ENCODE data around the gene NFKBIZ.
"Not testable (repeated sequence)": the region's sequence is repeated elsewhere in the genome, so short reads cannot be mapped to it uniquely, and the experiment has no call there.

The NFKBIZ gene

GRCh38 chr3:101864926-101865325 is 15.6 kb downstream of the NFKBIZ start:
- in situ Hi-C loops (cut with MboI; ENCODE audit: low pct_unique_long_range_greater_than_20kb, low sequenced_read_pairs); DNase-seq: not testable (repeated sequence)

- in situ Hi-C loops (cut with MboI; ENCODE audit: low pct_unique_long_range_greater_than_20kb, low sequenced_read_pairs), result no loop called here
- DNase-seq, result no peak
Observed at GRCh38 chr3:101865751-101866509, 16.6 kb downstream of the NFKBIZ start.

- in situ Hi-C loops (cut with MboI; ENCODE audit: low pct_unique_long_range_greater_than_20kb, low sequenced_read_pairs), result no loop called here
- no peak for DNase-seq
Observed at GRCh38 chr3:101867511-101867910, 18.2 kb downstream of the NFKBIZ start.

GRCh38 chr3:101867996-101868395 is 18.7 kb downstream of the NFKBIZ start:
- in situ Hi-C loops (cut with MboI; ENCODE audit: low pct_unique_long_range_greater_than_20kb, low sequenced_read_pairs), result no loop called here
- no peak for DNase-seq

- DNase-seq, result no peak
- in situ Hi-C loops (cut with MboI; ENCODE audit: low pct_unique_long_range_greater_than_20kb, low sequenced_read_pairs), result no loop called here
Observed at GRCh38 chr3:101868534-101869464, 19.5 kb downstream of the NFKBIZ start.

GRCh38 chr3:101870138-101870537 is 20.8 kb downstream of the NFKBIZ start:
- no peak for DNase-seq
- in situ Hi-C loops (cut with MboI; ENCODE audit: low pct_unique_long_range_greater_than_20kb, low sequenced_read_pairs), result no loop called here

GRCh38 chr3:101873619-101874018 is 24.3 kb downstream of the NFKBIZ start:
- DNase-seq, result no peak
- in situ Hi-C loops (cut with MboI; ENCODE audit: low pct_unique_long_range_greater_than_20kb, low sequenced_read_pairs), result no loop called here

GRCh38 chr3:101876142-101876541 is 26.8 kb downstream of the NFKBIZ start:
- no peak for DNase-seq
- in situ Hi-C loops (cut with MboI; ENCODE audit: low pct_unique_long_range_greater_than_20kb, low sequenced_read_pairs), result no loop called here

- in situ Hi-C loops (cut with MboI; ENCODE audit: low pct_unique_long_range_greater_than_20kb, low sequenced_read_pairs), result no loop called here
Observed at GRCh38 chr3:101878589-101878988, 29.3 kb downstream of the NFKBIZ start.

GRCh38 chr3:101879102-101879501 is 29.8 kb downstream of the NFKBIZ start:
- no peak for DNase-seq
- in situ Hi-C loops (cut with MboI; ENCODE audit: low pct_unique_long_range_greater_than_20kb, low sequenced_read_pairs), result no loop called here

More at GRCh38 chr3:101878589-101878988, 29.3 kb downstream of the NFKBIZ start:
- DNase-seq, result no peak

- peak; percentile 33 for DNase-seq
Observed at GRCh38 chr3:101879623-101880284, 30.4 kb downstream of the NFKBIZ start.

GRCh38 chr3:101884776-101885175 is 35.5 kb downstream of the NFKBIZ start:
- in situ Hi-C loops (cut with MboI; ENCODE audit: low pct_unique_long_range_greater_than_20kb, low sequenced_read_pairs), result no loop called here
- no peak for DNase-seq

More at GRCh38 chr3:101879623-101880284, 30.4 kb downstream of the NFKBIZ start:
- in situ Hi-C loops (cut with MboI; ENCODE audit: low pct_unique_long_range_greater_than_20kb, low sequenced_read_pairs), result no loop called here

GRCh38 chr3:101885584-101885983 is 36.3 kb downstream of the NFKBIZ start:
- DNase-seq; in situ Hi-C loops (cut with MboI; ENCODE audit: low pct_unique_long_range_greater_than_20kb, low sequenced_read_pairs): not testable (repeated sequence)

- DNase-seq, result no peak
- in situ Hi-C loops (cut with MboI; ENCODE audit: low pct_unique_long_range_greater_than_20kb, low sequenced_read_pairs), result no loop called here
Observed at GRCh38 chr3:101886626-101887025, 37.3 kb downstream of the NFKBIZ start.

- in situ Hi-C loops (cut with MboI; ENCODE audit: low pct_unique_long_range_greater_than_20kb, low sequenced_read_pairs), result no loop called here
- DNase-seq, result no peak
Observed at GRCh38 chr3:101888653-101889052, 39.3 kb downstream of the NFKBIZ start.

- DNase-seq, result no peak
- in situ Hi-C loops (cut with MboI; ENCODE audit: low pct_unique_long_range_greater_than_20kb, low sequenced_read_pairs), result no loop called here
Observed at GRCh38 chr3:101890716-101891115, 41.4 kb downstream of the NFKBIZ start.

- in situ Hi-C loops (cut with MboI; ENCODE audit: low pct_unique_long_range_greater_than_20kb, low sequenced_read_pairs), result no loop called here
- no peak for DNase-seq
Observed at GRCh38 chr3:101892648-101893047, 43.3 kb downstream of the NFKBIZ start.

- no peak for DNase-seq
- in situ Hi-C loops (cut with MboI; ENCODE audit: low pct_unique_long_range_greater_than_20kb, low sequenced_read_pairs), result no loop called here
Observed at GRCh38 chr3:101896083-101896757, 46.9 kb downstream of the NFKBIZ start.

GRCh38 chr3:101897013-101897412 is 47.7 kb downstream of the NFKBIZ start:
- no peak for DNase-seq
- in situ Hi-C loops (cut with MboI; ENCODE audit: low pct_unique_long_range_greater_than_20kb, low sequenced_read_pairs), result no loop called here
